HG03520 (cell line): ENCODE data around the gene PXT1.
"Not testable (repeated sequence)": the region's sequence is repeated elsewhere in the genome, so short reads cannot be mapped to it uniquely, and the experiment has no call there.

Experiments used
- ATAC-seq: cut with Tn5 transposase; IDR thresholded peaks from one replicate; pipeline ENCODE4 v1.9.1; 2021; ENCODE audit warnings: mild to moderate bottlenecking, moderate library complexity; ENCODE audit not compliant: unreplicated experiment

The PXT1 gene, protein sequence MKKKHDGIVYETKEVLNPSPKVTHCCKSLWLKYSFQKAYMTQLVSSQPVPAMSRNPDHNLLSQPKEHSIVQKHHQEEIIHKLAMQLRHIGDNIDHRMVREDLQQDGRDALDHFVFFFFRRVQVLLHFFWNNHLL

DNA sequence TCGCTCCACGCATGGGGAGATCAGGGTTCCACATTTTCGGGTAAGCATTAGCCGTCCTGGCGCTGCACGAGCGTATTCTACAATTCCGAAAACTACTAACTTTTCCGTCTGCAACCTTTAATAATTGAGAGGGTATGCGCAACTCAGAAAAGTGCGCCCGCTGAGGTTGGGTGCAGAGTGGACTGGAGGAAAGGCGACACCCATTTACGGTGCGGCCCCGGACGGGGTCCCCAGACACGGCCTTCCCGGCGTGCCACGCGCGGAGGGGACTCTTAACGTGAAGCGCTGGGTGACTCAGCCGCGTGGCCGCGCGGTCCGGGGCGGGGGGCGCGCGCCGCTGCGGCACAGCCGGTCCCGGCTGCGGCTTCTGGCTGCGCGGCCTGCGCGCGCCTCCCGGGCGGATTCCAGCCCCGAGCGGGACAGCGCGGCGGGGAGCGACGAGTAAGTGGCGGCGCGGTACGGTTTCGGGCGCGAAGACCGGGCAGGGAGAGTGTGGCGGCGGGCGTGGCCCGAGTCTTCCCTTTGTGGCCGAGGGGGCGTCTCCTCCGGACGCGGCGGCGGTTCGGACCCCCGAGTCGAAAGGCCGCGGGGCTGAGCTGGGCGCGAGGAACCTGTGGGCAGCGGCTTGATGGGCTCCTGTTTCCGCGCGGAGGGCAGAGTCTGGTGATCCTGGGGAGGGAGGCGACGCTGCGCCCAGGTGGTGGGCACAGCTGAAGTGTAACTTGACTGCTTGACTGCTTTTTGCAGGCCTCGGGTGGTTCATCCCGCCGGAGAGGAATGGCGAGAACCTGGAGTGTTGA is at the start of gene PXT1, which contains the start of gene KCTD20:
PXT1 (minus strand) TSS at position 184 of the 800 bp plus-strand sequence. CDS start 16,772 bp downstream, outside the sequence.
KCTD20 (plus strand) TSS at position 330 of the 800 bp plus-strand sequence. CDS start 27,098 bp downstream, outside the sequence.
- ATAC-seq: peak; percentile 59

DNA sequence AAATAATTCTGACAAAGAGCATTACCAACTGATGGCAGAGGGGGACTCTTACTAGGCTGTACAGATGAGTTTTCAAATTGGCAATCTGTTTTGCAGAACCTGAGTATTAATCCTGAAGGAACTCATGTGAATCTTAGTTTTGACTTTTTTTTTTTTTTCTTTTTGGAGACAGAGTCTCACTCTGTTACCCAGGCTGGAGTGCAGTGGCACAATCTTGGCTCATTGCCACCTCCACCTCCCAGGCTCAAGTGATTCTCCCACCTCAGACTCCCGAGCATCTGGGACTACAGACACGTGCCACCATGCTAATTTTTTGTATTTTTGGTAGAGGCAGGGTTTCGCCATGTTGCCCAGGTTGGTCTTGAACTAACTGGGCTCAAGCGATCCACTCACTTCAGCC is 49.4 kb upstream of the PXT1 start:
- no peak for ATAC-seq

DNA sequence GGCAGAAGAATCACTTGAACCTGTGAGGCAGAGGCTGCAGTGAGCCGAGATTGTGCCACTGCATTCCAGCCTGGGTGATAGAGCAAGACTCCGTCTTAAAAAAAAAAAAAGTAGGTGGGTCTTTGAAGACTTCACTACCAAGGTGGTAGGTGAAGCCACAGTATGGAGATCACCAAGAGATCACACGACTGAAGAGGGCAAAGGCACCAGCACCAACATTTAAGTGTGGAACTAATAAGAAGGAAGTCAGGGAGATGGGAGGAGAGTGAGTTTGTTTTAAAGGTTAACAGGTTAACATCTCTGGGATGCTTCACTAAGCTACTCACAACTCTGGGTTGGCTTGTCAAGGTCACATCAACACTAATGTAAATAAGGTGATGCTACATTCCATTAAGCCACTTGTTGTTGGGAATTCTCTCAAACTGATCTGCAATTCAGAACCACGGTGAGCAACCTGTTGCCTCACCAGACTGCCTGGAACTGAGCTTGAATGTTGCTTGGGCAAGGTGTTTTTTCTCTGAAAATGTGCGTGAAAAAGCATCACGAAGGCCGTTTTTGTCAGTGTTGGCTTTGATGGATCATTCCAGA is 48.8 kb upstream of the PXT1 start:
- ATAC-seq: no peak

DNA sequence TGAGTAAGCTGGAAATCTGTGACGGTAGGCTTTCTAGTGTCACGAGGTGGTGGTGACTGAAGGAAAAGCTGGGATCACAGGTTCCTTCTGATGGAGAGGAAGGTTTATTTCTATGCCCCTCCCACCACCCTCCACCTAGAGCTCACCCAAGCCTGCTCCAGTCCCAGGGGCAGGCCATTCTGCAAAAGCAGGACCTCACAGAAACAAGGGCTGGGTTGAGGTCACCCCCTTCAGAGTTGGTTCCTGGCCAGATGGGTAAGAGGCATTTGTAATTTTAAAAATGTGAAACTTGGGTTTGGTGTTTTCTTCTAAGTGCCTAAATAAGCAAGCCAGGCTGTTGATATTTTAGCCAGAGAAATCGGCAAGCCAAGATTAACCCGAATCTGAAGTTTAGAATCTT is 46.8 kb upstream of the PXT1 start:
- ATAC-seq: no peak

DNA sequence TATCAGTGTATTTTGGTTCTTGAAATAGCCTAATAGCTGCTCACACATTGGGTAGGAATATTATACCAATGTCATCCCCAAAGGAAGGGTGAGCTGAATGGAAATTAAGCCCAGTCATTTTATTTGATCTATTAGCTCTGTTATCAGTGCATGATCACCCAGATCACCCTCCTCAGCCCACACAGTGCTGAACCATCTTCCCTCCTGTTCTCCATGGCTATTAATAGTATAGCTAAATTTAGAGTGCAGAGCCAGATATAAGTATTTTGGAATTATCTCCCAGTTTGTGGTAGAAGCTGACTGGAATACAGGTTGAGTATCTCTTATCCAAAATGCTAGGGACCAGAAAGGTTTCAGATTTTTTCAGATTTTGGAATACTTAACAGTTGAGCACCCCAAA is 45.6 kb upstream of the PXT1 start:
- ATAC-seq: no peak

DNA sequence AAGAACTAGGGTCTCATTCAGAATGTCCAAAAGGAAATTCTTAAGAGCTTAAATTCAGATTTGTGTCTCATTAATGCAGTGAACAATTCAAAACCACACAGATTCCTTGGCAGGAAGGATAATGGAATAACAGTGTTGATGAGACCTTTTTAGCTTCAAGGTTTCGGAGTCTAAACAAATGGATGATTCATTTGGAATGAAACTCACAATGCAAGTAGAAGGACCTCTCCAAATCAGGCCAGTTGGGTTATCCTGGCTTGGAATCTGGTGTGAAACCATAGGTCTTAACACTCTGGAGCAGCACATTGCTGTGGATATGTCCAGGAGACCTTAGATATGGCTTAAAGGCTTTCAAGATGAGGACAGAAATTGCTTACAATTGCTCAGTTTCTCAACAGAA is 45.0 kb upstream of the PXT1 start:
- ATAC-seq: no peak

DNA sequence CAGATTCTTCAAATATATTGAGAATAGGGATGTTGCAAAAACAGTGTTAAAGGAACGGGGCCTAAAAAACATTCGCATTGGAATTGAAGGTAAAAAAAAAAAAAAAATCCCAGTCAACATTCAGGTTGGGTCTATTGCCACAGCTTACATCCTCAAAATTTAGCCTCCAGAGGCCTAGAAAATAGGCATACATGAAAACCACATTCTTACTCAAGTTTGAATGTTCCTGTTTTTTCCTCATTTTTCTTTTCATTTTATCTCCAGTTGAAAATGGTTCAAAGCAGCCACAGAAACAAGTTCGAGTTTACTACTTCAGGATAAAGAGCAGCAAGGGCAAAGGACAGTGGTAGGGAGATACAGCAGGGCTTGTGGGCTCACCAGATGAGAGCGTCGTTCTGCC is 42.1 kb upstream of the PXT1 start:
- no peak for ATAC-seq

DNA sequence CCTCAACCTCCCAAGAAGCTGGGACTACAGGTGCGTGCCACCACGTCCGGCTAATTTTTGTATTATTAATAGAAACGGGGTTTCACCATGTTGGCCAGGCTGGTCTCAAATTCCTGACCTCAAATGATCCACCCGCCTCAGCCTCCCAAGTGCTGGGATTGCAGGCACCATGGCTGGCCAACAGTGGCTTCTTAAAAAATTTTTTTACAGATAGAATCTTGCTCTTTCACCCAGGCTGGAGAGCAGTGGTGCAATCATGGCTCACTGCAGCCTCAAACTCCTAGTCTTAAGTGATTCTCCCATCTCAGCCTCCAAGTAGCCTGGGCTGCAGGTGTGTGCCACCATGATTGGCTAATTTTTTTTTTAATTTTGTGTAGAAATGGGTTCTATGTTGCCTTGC is 40.7 kb upstream of the PXT1 start:
- ATAC-seq: not testable (repeated sequence)

DNA sequence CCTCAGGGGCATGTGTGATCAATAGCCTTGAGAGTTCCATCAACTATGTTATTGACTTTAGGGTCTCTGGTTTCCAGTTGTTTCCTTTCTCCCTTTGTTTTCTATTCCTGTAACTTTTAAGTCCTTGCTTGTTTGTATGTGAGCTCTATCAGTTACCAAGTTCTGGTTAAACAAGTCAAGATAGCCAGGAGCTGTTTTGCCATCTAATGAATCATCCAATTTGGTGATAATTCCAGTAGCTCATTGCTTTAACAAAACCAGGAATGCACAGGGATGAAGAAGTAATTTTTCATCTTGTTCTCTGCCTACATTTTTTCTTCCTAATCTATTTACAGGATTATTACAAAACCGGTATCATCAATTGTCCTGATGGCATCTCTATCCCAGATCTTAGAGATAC is 36.6 kb upstream of the PXT1 start:
- no peak for ATAC-seq

DNA sequence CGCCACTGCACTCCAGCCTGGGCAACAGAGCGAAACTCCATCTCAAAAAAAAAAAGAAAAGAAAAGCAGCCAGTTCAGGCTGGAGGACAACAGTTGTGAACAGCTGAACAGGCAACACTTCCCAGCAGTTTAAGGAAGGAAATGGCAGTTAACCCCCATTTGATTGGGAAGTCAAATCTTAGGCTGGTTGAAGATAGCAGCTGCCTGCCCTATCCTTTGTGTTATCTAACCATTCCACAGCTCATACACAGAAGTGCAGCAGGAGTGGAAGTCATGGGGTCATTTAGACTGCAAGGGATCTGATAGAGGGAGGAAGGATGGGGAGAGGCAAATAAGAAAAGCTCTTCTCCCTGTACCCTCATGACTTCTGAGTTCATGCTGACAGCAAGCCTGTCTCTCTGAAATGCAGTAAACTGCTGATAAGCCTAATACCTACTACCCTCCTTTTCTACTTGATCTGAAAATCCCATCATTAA is 35.4 kb upstream of the PXT1 start:
- no peak for ATAC-seq

DNA sequence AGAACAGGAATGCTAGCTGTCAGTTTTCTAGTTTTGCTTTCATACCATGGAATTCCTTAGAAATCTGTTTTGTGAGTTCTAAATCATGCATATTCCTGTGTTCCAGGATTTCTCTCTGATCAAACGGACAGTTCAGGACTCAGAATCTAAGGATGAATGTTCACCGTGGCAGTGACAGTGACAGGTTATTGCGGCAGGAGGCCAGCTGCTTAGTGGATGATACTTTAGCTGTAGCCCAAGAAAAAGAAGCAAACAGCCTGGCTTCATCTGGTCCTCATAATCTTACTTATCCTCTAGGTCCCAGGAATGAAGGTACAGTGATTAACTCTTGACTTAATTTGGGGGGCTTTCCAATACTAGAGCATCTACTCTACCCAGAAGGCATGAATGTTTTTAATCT is 27.3 kb upstream of the PXT1 start:
- ATAC-seq: no peak

DNA sequence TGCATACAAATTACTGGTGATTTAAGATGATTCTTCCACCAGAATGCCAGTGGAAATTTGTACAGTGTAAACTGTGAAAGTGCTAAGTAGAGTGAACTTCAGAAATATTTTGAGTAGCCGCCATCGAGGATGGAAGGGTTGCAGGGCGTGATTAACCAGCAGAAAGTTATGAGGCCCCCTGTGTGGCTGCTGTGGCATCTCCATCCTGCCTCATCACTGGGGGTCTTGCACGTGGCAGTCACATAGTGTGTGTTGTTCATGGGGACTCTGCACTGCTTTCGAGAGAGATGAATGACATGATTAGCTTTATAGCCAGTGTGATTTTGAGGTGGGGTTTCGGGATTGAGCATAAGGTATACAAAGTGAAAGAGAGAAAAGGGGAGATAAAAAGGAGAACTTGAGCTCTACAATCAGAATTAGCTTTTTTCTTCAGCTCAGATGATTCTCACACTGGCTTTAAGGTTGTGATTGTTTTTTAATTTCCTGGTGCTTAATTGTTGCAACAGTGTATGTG is 26.6 kb upstream of the PXT1 start:
- no peak for ATAC-seq

DNA sequence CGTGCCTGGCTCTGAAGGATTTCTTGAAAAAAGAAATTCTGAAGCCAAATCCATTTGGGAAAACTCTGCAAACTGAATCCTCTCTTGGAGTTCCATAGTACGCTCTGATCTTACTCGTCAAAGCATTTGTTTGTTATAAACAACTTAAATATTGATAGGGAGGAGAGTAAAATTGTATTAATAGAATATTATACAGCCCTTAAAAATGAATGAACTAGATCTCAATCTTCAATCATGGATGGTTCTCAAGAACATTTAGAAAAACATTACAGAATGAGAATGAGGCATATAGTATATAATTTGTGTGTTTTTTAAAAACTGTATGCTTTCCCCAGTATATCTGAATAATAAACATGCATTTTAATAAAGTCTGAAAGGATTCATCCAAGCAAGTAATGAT is 25.0 kb upstream of the PXT1 start:
- no peak for ATAC-seq

DNA sequence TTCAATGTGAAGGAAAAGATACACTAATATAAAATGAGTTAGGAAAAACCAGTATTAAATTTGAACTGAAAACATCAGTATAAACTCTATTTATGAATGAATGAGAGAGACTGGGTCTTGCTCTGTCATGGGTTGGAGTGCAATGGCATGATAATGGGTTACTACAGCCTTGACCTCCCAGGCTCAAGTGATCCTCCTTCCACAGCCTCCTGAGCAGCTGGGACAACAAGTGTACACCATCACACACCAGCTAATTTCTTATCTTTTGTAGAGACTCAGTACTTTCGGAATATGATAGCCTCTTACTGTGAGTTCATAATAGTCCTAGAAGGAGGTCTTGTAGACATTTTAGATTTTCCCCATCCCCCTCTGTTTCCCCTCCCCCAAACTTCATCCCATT is 21.6 kb upstream of the PXT1 start:
- ATAC-seq: no peak

DNA sequence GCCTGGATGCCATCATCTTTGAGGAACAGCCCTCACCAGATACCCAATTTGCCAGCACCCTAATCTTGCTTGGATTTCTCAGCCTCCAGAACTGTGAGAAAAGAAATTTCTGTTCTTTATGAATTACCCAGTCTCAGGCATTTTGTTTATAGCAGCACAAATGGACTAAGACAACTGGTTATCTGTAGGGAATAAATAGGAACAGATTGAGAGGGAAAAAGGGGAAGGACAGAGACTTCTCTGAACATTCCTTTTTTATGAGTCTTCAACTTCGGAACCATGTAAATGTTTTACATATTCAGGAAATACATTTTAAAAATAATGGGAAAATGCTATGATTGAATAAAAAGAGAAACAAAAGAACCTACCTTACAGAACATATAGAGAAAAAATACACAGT is 21.0 kb upstream of the PXT1 start:
- no peak for ATAC-seq

DNA sequence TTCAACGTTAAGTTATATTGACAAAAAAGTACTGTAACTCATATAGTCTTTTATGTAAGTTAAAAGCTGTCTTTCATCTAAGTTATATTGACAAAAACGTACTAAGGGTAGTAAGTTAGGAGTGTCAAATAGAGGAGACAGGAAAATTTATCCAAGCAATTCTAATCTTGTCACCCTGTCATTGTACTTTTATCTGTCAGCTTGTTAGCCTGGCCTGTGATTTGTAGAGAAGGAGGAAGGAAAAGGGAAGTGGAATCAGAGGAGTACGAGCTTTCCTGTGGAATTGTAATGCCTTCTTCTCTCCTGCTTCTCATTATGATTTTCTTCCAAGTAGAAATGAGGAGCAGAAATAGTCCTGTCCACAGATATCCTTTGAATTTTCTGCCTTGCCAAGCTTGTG is 19.0 kb upstream of the PXT1 start:
- ATAC-seq: no peak

DNA sequence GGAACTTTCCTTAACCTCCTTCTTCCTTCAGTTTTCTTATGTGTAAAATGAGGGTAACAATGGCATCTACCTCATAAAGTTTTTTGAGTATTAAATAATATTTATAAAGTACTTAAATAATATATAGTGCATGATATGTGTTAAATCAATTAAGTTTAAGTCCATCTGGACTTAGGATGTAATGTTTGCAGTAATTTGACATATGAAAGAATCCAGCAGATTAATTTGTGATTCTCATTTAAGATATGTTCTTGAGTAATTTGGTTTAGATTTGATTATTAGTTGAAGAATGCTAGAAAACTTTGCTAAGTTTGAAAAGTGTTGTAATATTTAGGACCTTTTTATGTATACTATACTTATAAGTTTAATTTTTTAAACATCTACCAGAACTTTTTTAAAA is 18.3 kb upstream of the PXT1 start:
- no peak for ATAC-seq

DNA sequence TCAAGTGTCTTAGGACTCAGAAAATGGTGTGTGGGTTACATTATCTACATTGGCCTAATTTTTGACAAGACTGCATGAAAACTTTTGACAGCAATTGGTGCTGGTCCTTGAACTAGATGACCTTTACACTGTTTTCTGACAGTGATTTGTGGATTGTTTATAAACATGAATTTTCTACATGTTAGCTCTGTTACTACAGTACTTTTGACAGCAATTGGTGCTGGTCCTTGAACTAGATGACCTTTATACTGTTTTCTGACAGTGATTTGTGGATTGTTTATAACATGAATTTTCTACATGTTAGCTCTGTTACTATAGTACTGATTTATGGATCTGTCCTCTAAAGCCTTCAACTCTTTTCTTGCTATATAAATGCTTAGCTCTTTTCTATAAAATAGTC is 16.8 kb upstream of the PXT1 start:
- ATAC-seq: no peak

DNA sequence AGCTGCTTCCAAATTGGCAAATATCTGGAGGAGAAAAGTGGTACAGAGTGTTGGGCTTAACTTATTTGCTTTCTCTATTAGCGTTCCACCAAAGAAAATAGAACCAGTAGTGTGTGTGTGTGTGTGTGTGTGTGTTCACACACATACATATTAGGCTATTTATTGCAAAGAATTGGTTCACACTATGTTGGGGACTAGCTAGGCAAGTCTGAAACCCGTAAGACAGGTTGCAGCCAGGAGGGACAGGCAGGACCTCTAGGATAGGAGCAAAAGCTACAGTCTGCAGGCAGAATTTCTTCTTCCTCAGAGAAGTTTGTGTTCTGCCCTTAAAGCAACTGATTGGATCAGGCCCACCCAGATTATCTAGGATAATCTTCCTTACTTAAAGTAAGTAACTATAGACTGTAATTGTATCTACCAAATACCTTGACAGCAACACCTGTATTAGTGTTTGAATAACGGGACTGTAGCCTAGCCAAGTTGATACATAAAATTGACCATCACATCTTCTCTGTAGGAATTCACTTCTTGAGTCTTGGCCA is 12.9 kb upstream of the PXT1 start:
- no peak for ATAC-seq

DNA sequence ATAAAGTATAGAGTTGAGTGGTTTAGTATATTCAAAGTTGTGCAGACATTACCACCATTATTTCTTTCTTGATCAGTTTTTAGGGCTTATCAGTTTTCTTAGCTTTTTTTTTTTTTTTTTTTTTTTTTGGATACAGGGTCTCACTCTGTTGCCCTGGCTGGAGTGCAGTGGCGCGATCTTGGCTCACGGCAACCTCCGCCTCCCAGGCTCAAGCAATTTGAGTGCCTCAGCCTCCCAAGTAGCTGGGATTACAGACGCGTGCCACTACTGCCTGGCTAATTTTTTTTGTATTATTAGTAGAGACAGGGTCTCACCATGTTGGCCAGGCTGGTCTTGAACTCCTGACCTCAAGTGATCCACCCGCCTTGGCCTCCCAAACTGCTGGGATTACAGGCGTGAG is 10.2 kb upstream of the PXT1 start:
- not testable (repeated sequence) for ATAC-seq

DNA sequence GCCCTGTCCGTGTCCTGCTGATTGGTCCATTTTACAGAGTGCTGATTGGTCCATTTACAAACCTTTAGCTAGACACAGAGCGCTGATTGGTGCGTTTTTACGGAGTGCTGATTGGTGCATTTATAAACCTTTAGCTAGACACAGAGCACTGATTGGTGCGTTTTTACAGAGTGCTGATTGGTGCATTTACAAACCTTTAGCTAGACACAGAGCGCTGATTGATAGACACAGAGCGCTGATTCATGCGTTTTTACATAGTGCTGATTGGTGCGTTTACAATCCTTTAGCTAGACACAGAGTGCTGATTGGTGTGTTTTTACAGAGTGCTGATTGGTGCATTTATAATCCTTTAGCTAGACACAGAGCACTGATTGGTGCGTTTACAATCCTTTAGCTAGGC is 6.5 kb upstream of the PXT1 start:
- not testable (repeated sequence) for ATAC-seq

DNA sequence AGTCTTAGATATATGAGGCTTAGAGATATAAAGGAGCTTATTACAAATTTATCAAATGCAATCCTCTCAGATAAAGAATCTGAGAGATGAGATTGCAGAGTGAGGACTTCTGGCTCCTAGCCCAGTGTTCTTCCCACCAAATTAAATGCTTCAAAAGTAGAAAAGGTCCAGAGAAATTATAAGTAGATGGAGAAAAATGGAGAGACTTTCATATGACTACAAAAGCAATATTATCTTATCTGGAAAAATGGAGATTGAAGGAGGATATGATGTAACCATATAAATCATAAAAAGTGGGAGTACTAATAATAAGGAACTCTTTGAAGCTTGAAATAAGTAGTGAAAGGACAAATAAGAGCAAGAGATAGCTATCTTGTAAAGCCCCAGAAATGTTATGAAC is 3.0 kb upstream of the PXT1 start:
- ATAC-seq: no peak
